ENCODE data around the gene THOC2.
"Not testable (repeated sequence)": the region's sequence is repeated elsewhere in the genome, so short reads cannot be mapped to it uniquely, and the experiment has no call there.

Gene THOC2

DNA sequence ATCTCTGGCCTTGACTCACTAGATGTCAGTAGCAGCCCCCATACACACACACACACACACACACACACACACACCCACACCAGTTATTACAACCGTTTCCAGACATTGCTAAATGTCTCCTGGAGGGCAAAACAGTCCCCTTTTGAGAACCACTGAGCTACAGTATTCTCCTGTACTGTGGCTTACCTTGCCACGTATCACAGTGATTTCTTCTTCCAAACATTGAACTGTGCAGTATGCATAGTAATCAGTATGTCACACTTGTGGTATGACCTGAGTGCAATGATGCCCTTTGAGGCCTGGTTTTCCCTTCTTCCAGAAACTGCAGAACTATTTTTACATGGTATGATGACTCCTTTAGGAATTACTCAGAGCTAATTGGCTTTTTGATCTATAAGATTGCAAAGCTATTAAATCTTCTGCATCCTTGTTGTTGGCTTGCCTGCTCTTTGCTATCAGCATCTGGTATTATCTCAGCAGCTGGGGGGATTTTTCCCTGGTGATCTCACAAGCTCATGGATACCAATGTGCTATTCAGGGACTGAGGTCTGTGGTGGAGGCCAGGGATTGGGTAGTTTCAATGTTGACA lies 3.6 kb upstream of the THOC2 start:
- Histone ChIP-seq H3K4me2 (ENCODE audit: low read length) (no peak overlapping the region), H3K4me1 (no peaks in the 10 kb centered on the region), H3K9ac (no peak overlapping the region), H3K27me3 (ENCODE audit: control insufficient read depth, insufficient read depth, low read length) (no peaks in the 10 kb centered on the region), H3K9me3 (ENCODE audit: control insufficient read depth, low read length) (no peaks in the 10 kb centered on the region), H3K4me3 (ENCODE audit: low read depth, low read length) (no peak overlapping the region), H3K36me3 (ENCODE audit: control insufficient read depth, insufficient read depth, low read length) (no peaks in the 10 kb centered on the region), H3K79me2 (peaks cover 8% of the 10 kb centered on the region), H2AFZ (no peak overlapping the region), H3K27ac (no peak overlapping the region)
- TF ChIP-seq, protein P1, sequence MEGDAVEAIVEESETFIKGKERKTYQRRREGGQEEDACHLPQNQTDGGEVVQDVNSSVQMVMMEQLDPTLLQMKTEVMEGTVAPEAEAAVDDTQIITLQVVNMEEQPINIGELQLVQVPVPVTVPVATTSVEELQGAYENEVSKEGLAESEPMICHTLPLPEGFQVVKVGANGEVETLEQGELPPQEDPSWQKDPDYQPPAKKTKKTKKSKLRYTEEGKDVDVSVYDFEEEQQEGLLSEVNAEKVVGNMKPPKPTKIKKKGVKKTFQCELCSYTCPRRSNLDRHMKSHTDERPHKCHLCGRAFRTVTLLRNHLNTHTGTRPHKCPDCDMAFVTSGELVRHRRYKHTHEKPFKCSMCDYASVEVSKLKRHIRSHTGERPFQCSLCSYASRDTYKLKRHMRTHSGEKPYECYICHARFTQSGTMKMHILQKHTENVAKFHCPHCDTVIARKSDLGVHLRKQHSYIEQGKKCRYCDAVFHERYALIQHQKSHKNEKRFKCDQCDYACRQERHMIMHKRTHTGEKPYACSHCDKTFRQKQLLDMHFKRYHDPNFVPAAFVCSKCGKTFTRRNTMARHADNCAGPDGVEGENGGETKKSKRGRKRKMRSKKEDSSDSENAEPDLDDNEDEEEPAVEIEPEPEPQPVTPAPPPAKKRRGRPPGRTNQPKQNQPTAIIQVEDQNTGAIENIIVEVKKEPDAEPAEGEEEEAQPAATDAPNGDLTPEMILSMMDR (IDR thresholded peaks at IDR 0.05) = no peak

DNA sequence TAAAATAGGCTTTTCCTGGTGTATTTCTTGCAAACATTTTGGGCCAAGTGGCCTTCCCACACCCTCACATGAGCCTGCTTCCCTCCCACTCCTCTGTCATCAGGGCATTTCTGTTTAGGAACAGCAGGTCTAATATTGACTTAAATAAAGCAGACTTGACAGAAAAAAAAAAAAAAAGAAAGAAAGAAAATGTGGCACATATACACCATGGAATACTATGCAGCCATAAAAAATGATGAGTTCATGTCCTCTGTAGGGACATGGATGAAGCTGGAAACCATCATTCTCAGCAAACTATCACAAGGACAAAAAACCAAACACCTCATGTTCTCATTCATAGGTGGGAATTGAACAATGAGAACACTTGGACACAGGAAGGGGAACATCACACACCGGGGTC lies 2.3 kb upstream of the THOC2 start:
- peaks cover 11% of the 10 kb centered on the region for H3K79me2 ChIP-seq
- H3K4me2 ChIP-seq (ENCODE audit: low read length); H3K27me3 ChIP-seq (ENCODE audit: control insufficient read depth, insufficient read depth, low read length); H3K36me3 ChIP-seq (ENCODE audit: control insufficient read depth, insufficient read depth, low read length); H3K9me3 ChIP-seq (ENCODE audit: control insufficient read depth, low read length); H3K27ac ChIP-seq; H3K4me1 ChIP-seq; H2AFZ ChIP-seq; H3K4me3 ChIP-seq (ENCODE audit: low read depth, low read length); H3K9ac ChIP-seq: not testable (repeated sequence)

DNA sequence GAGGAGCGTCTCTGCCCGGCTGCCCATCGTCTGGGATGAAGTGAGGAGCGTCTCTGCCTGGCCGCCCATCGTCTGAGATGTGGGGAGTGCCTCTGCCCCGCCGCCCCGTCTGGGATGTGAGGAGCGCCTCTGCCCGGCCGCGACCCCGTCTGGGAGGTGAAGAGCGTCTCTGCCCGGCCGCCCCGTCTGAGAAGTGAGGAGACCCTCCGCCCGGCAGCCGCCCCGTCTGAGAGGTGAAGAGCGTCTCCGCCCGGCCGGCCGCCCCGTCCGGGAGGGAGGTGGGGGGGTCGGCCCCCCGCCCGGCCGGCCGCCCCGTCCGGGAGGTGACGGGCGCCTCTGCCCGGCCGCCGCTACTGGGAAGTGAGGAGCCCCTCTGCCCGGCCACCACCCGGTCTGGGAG lies 1.2 kb upstream of the THOC2 start:
- not testable (repeated sequence) for H3K4me1 ChIP-seq; H3K27me3 ChIP-seq (ENCODE audit: control insufficient read depth, insufficient read depth, low read length); H3K4me3 ChIP-seq (ENCODE audit: low read depth, low read length); H3K27ac ChIP-seq; H2AFZ ChIP-seq; H3K36me3 ChIP-seq (ENCODE audit: control insufficient read depth, insufficient read depth, low read length); H3K9me3 ChIP-seq (ENCODE audit: control insufficient read depth, low read length); H3K4me2 ChIP-seq (ENCODE audit: low read length); H3K9ac ChIP-seq
- peaks cover 13% of the 10 kb centered on the region for H3K79me2 ChIP-seq

DNA sequence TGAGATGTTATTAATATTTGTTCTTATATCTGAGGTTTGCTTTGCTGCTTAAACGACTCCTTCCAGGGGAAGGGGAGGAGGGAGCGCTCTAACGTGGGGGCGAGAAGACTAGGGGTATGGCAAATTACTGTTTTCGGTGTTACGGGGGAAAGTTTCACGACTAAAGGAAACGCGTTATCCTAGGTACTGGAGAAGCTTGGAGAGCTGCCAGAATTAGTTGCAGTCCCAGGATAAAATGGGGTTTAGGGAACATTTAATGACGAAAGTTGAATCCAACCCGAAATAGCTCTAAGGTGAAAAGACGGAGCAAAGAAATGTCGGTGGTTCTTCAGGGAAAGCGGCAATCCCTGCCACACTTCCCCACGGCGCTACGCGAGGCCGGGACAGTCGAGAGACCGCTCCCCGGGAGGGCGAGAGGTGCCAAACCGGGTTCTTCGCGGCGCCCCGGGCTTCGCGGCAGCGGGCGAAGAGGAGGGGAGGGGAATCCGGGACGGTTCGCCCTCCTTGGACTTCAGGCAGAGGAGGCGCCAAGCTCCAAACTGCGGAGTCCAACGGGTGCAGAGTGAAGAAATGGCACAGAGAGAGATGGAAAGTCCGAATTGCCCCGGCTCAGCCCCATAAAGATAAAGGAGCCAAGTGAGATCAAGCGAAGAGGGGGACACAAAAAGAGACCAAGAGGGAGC lies 724 bp downstream of the THOC2 start:
- H3K9me3 ChIP-seq (ENCODE audit: control insufficient read depth, low read length) = no peaks in the 10 kb centered on the region
- peak overlapping the region; percentile 79 for H3K4me3 ChIP-seq (ENCODE audit: low read depth, low read length)
- peaks cover 13% of the 10 kb centered on the region for H3K79me2 ChIP-seq
- no peaks in the 10 kb centered on the region for H3K36me3 ChIP-seq (ENCODE audit: control insufficient read depth, insufficient read depth, low read length)
- H3K4me1 ChIP-seq = no peaks in the 10 kb centered on the region
- peak overlapping the region; percentile 80 for H2AFZ ChIP-seq
- H3K9ac ChIP-seq = peak overlapping the region; percentile 37
- TF ChIP-seq, protein P1 (IDR thresholded peaks at IDR 0.05) = no peak
- H3K27me3 ChIP-seq (ENCODE audit: control insufficient read depth, insufficient read depth, low read length) = no peaks in the 10 kb centered on the region
- H3K4me2 ChIP-seq (ENCODE audit: low read length) = peak overlapping the region; percentile 67
- H3K27ac ChIP-seq = peak overlapping the region; percentile 80

DNA sequence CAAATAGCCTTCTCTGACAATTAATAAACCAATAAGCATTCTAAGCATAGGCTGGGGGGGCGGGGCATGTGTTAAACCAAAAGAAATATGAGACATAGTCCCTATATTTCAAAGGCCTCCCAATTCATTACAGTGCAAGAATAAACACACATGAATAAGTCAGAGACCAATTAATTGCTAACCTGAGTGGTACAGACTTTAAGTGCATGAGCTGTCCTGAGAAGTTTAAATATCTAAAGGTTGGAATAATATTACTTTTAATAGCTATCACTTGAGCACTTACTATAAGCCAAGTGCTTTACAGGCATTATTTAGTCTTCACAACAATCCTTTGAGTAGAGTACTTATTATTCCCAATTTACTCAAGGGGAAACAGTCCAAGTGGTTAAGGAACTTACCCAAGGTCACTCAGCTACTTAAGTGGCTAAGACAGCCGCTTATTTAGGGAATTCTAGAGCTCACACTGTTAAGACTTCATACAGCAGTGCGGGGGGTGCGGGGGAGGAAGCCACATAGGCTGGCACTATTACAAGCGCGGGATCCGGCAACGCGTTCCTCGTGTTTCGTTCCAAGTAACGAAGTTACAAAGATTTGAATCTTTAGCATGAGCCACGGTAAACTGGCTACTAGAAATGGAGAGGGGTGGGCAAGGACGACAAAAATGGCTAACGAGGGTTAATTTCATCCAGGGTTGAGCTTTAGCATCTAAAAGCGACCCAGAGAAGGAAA lies 1.4 kb downstream of the THOC2 start:
- no peaks in the 10 kb centered on the region for H3K4me1 ChIP-seq
- TF ChIP-seq, protein P1 (IDR thresholded peaks at IDR 0.05) = no peak
- H3K27me3 ChIP-seq (ENCODE audit: control insufficient read depth, insufficient read depth, low read length) = no peaks in the 10 kb centered on the region
- no peak overlapping the region for H3K9ac ChIP-seq
- no peak overlapping the region for H2AFZ ChIP-seq
- peak overlapping the region; percentile 67 for H3K4me2 ChIP-seq (ENCODE audit: low read length)
- peaks cover 16% of the 10 kb centered on the region for H3K79me2 ChIP-seq
- no peaks in the 10 kb centered on the region for H3K9me3 ChIP-seq (ENCODE audit: control insufficient read depth, low read length)
- no peak overlapping the region for H3K27ac ChIP-seq
- peak overlapping the region; percentile 79 for H3K4me3 ChIP-seq (ENCODE audit: low read depth, low read length)
- H3K36me3 ChIP-seq (ENCODE audit: control insufficient read depth, insufficient read depth, low read length) = no peaks in the 10 kb centered on the region

Measured in parathyroid adenoma (tissue), 2 donors.